Esophagus muscularis mucosa (tissue), 2 donors: ENCODE measurements around the gene SLC30A10.

Experiments used
- EP300 ChIP-seq: sonication (generic); formaldehyde crosslinking; IDR thresholded peaks from one replicate; pipeline ENCODE4 v1.6.1; 2017; ENCODE audit warnings: antibody characterized with exemption
- POLR2A ChIP-seq: fragments of 450-650 bp; IDR thresholded peaks from one replicate; pipeline ENCODE4 v1.6.1; 2017; ENCODE audit warnings: antibody characterized with exemption, moderate library complexity, mild to moderate bottlenecking, low read depth

DNA sequence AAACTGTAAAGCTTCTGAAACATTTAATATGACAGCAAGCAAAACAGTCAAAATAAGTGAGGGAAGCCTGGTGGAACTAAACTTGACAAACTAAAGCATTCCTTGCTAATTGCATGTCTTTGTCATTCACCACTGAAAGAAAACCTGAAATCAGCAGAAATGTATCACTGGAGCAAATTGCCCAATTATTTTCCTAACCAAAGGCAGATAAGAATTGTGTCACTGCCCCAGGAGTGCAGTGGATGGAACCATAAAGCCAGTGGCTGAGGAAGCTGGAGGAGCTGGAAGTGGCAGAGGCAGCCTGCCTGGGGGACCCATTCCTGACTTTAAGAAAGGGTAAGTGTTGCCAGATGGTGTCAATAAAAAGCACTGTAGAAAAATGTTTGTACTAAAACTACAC lies 2.7 kb upstream of the SLC30A10 start:
- TF ChIP-seq POLR2A = no peak
- TF ChIP-seq EP300 = no peak
